Measurements from ENCODE around the gene CDX2.

DNA sequence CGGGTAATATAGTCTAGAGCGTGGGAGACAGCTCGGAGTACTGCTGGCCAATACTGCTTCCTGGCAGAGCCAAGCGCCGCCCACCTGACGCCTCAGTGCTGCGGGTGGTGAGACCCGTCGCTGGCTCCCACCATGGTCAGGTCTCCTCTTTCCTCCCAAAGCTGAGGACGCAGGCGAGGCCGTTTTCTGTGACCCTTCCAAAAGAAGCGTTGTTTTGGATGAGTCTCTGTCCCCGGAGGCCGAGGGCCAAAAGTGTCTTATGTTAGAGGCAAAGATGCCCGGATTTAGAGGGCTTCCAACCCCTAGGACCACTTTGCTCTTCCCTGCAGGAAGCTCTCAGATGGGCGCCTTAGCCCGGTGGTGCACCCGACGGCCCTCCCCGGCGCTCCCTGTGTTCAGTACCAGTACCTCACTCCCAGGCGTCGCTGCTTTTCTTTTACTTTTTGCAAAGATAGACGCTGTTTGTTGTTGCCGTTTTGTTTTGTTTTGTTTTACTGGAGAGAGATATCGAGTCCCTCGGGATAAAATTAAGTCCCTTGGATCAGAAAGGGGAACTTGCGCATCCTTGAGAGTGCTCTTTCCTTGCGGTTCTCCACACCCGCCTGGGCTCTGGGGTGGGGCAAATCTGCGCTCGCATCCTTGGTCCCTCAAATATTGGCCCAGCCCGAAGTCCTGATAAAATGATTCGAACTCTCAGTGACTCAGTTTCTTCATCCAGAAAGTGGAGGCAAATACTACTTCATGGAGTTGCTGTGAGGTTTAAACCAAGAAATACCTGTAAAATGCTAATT, 42.3 kb downstream of the CDX2 start:
- TF ChIP-seq CTCF (IDR thresholded peaks at IDR 0.05) = no peak
- no peak for TF ChIP-seq POLR2A (IDR thresholded peaks at IDR 0.05; ENCODE audit: low read depth)
- no peak for TF ChIP-seq EP300 (IDR thresholded peaks at IDR 0.05)

Data from esophagus muscularis mucosa (tissue), 4 donors.